ENCODE results near the gene CREBBP. TPM values are rescaled to one million over a fixed set of nuclear protein-coding genes. Genes with fewer than 3 reads are reported as not detected.

The CREBBP gene
- total and polyA plus RNA-seq, 10 donors, result 5.8 to 153 (median 99.9) TPM

GRCh38 chr16:3745751-3746355 is 134.7 kb downstream of the CREBBP start:
- H3K36me3 ChIP-seq, result peaks cover 0 to 100% (median 80%) of the 10 kb centered on the region in 6 donors
- H3K4me1 ChIP-seq, result peaks cover 0 to 14% (median 1%) of the 10 kb centered on the region in 6 donors
- intact Hi-C loops (cut with DNase I; ENCODE audit: low total_unique reads), result no loop called here
- no peaks in the 10 kb centered on the region for H3K9me3 ChIP-seq
- DNase-seq, result peak; percentile 38
- TF ChIP-seq POLR2AphosphoS5 (IDR thresholded peaks at IDR 0.05) (no peak), POLR2A (IDR thresholded peaks at IDR 0.05) (no peak)
- TF ChIP-seq, protein P1, sequence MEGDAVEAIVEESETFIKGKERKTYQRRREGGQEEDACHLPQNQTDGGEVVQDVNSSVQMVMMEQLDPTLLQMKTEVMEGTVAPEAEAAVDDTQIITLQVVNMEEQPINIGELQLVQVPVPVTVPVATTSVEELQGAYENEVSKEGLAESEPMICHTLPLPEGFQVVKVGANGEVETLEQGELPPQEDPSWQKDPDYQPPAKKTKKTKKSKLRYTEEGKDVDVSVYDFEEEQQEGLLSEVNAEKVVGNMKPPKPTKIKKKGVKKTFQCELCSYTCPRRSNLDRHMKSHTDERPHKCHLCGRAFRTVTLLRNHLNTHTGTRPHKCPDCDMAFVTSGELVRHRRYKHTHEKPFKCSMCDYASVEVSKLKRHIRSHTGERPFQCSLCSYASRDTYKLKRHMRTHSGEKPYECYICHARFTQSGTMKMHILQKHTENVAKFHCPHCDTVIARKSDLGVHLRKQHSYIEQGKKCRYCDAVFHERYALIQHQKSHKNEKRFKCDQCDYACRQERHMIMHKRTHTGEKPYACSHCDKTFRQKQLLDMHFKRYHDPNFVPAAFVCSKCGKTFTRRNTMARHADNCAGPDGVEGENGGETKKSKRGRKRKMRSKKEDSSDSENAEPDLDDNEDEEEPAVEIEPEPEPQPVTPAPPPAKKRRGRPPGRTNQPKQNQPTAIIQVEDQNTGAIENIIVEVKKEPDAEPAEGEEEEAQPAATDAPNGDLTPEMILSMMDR (IDR thresholded peaks at IDR 0.05 in 8 of 11, conservative IDR thresholded peaks at IDR 0.05 in 3 of 11), result no peak
- H3K27me3 ChIP-seq (replicated peaks in 1 of 7), result no peaks in the 10 kb centered on the region
- H3K4me3 ChIP-seq, result no peak overlapping the region
- 93 to 95% (median 94%) methylated on average over 13 of the region's 13 CpGs for WGBS, 5 donors
- H3K27ac ChIP-seq, result no peak overlapping the region

GRCh38 chr16:3744018-3744417 is 136.5 kb downstream of the CREBBP start:
- 92 to 99% (median 97%) methylated on average over 7 of the region's 7 CpGs for WGBS, 5 donors
- Histone ChIP-seq H3K9me3 (no peaks in the 10 kb centered on the region), H3K4me3 (no peak overlapping the region), H3K4me1 (peaks cover 0 to 1% (median 0%) of the 10 kb centered on the region in 6 donors), H3K36me3 (peaks cover 0 to 100% (median 97%) of the 10 kb centered on the region in 6 donors), H3K27ac (no peak overlapping the region), H3K27me3 (replicated peaks in 1 of 7) (no peaks in the 10 kb centered on the region)
- TF ChIP-seq POLR2AphosphoS5 (IDR thresholded peaks at IDR 0.05) (peak in 1 of 3 donors; percentile 55), POLR2A (IDR thresholded peaks at IDR 0.05) (no peak)
- intact Hi-C loops (cut with DNase I; ENCODE audit: low total_unique reads), result no loop called here
- peak; percentile 39 for DNase-seq

- peaks cover 6 to 100% (median 99%) of the 10 kb centered on the region in 6 donors for H3K36me3 ChIP-seq
- no peak overlapping the region for H3K27ac ChIP-seq
- no peaks in the 10 kb centered on the region for H3K4me1 ChIP-seq
- no peak overlapping the region for H3K4me3 ChIP-seq
- WGBS, 5 donors, result 91 to 98% (median 95%) methylated on average over 16 of the region's 16 CpGs
- no peaks in the 10 kb centered on the region for H3K27me3 ChIP-seq (replicated peaks in 1 of 7)
- intact Hi-C loops (cut with DNase I; ENCODE audit: low total_unique reads), result no loop called here
- H3K9me3 ChIP-seq, result no peaks in the 10 kb centered on the region
- peak; percentile 51 for DNase-seq
- TF ChIP-seq POLR2AphosphoS5 (IDR thresholded peaks at IDR 0.05) (peak in 2 of 3 donors; percentile 21 to 62), POLR2A (IDR thresholded peaks at IDR 0.05) (no peak)
Measured at GRCh38 chr16:3740934-3741333, 139.6 kb downstream of the CREBBP start.

DNA sequence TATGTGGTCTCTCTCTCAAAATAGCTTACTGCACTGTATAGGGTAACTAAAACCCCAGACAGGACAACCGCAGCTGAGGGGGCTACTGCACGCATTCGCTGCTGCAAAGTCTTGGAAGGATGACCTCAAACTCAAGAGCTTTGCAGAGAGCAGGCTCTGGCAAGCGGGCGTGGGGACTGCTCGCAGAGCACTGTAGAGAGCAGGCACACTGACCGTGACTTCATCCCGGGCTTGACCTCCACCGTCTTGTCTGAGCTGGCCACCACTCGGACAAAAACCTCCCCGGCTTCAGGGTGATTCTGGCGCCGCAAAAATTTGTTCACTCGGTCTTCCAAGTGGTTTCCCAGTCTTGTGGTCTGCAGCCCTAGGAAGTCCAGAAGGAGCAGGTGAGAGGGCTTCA is 140.3 kb downstream of the CREBBP start:
- Histone ChIP-seq H3K27ac (no peak overlapping the region), H3K4me3 (no peak overlapping the region), H3K27me3 (replicated peaks in 1 of 7) (no peaks in the 10 kb centered on the region), H3K9me3 (no peaks in the 10 kb centered on the region), H3K36me3 (peaks cover 6 to 100% (median 99%) of the 10 kb centered on the region in 6 donors), H3K4me1 (no peaks in the 10 kb centered on the region)
- peak; percentile 49 for DNase-seq
- intact Hi-C loops (cut with DNase I; ENCODE audit: low total_unique reads), result no loop called here
- TF ChIP-seq, protein P1 (IDR thresholded peaks at IDR 0.05 in 8 of 11, conservative IDR thresholded peaks at IDR 0.05 in 3 of 11), result no peak
- TF ChIP-seq POLR2A (IDR thresholded peaks at IDR 0.05) (no peak), POLR2AphosphoS5 (IDR thresholded peaks at IDR 0.05) (no peak)
- WGBS, 5 donors, result 95 to 98% (median 96%) methylated on average over 13 to 14 of the region's 14 CpGs

GRCh38 chr16:3739636-3740035 is 140.9 kb downstream of the CREBBP start:
- intact Hi-C loops (cut with DNase I; ENCODE audit: low total_unique reads), result no loop called here
- Histone ChIP-seq H3K36me3 (peaks cover 6 to 100% (median 99%) of the 10 kb centered on the region in 6 donors), H3K9me3 (no peaks in the 10 kb centered on the region), H3K4me3 (no peak overlapping the region), H3K27me3 (replicated peaks in 1 of 7) (no peaks in the 10 kb centered on the region), H3K27ac (no peak overlapping the region), H3K4me1 (no peaks in the 10 kb centered on the region)
- TF ChIP-seq, protein P1 (IDR thresholded peaks at IDR 0.05 in 8 of 11, conservative IDR thresholded peaks at IDR 0.05 in 3 of 11), result no peak
- no peak for TF ChIP-seq POLR2A (IDR thresholded peaks at IDR 0.05)
- no peak for TF ChIP-seq POLR2AphosphoS5 (IDR thresholded peaks at IDR 0.05)
- WGBS, 5 donors, result 90 to 98% (median 95%) methylated on average over 9 of the region's 9 CpGs
- DNase-seq, result peak; percentile 19
